Central memory CD4-positive, alpha-beta T cell (primary cell): ENCODE measurements around the gene HDAC1.
"Not testable (repeated sequence)": the region's sequence is repeated elsewhere in the genome, so short reads cannot be mapped to it uniquely, and the experiment has no call there.

Experiments used
- DNase-seq: peaks from one replicate; pipeline ENCODE4 v3.0.0; 2022

The HDAC1 gene

GRCh38 chr1:32274646-32275340 lies 17.1 kb upstream of the HDAC1 start:
- no peak for DNase-seq

- no peak for DNase-seq
Measured at GRCh38 chr1:32275424-32275823, 16.5 kb upstream of the HDAC1 start.

GRCh38 chr1:32276032-32276782 lies 15.7 kb upstream of the HDAC1 start:
- no peak for DNase-seq

GRCh38 chr1:32284777-32285176 lies 7.1 kb upstream of the HDAC1 start:
- DNase-seq: not testable (repeated sequence)

- DNase-seq: no peak
Measured at GRCh38 chr1:32285658-32286057, 6.2 kb upstream of the HDAC1 start.

- DNase-seq: no peak
Measured at GRCh38 chr1:32286763-32287162, 5.1 kb upstream of the HDAC1 start.

GRCh38 chr1:32289256-32289655 lies 2.6 kb upstream of the HDAC1 start:
- DNase-seq: no peak

GRCh38 chr1:32291145-32291707 lies 657 bp upstream of the HDAC1 start:
- no peak for DNase-seq

- DNase-seq: not testable (repeated sequence)
Measured at GRCh38 chr1:32298211-32298610, 6.3 kb downstream of the HDAC1 start.

- no peak for DNase-seq
Measured at GRCh38 chr1:32299327-32299726, 7.4 kb downstream of the HDAC1 start.

GRCh38 chr1:32303358-32303757 lies 11.5 kb downstream of the HDAC1 start:
- DNase-seq: no peak

- no peak for DNase-seq
Measured at GRCh38 chr1:32303997-32304622, 12.2 kb downstream of the HDAC1 start.

- no peak for DNase-seq
Measured at GRCh38 chr1:32305310-32305709, 13.4 kb downstream of the HDAC1 start.

- no peak for DNase-seq
Measured at GRCh38 chr1:32307324-32307723, 15.4 kb downstream of the HDAC1 start.

GRCh38 chr1:32309960-32310359 lies 18.1 kb downstream of the HDAC1 start:
- DNase-seq: no peak

- no peak for DNase-seq
Measured at GRCh38 chr1:32311709-32312393, 20.0 kb downstream of the HDAC1 start.

- DNase-seq: no peak
Measured at GRCh38 chr1:32316903-32317277, 25.0 kb downstream of the HDAC1 start.

- DNase-seq: no peak
Measured at GRCh38 chr1:32318127-32318869, 26.4 kb downstream of the HDAC1 start.

GRCh38 chr1:32321712-32322291 lies 29.9 kb downstream of the HDAC1 start:
- DNase-seq: peak; percentile 67

GRCh38 chr1:32327204-32327603 lies 35.3 kb downstream of the HDAC1 start:
- DNase-seq: no peak

- no peak for DNase-seq
Measured at GRCh38 chr1:32329931-32330466, 38.1 kb downstream of the HDAC1 start.
